Posterior vena cava (tissue), 2 donors: ENCODE measurements around the gene PMEPA1. TPM values are rescaled to one million over a fixed set of nuclear protein-coding genes. Genes with fewer than 3 reads are reported as not detected.
A peak's percentile ranks its signal among the peaks of the same experiment; 100 is the strongest.

Source experiments
- DNase-seq: peaks from one replicate; pipeline ENCODE4 v3.0.0-alpha.2; 2020; ENCODE audit warnings: low spot score
- intact Hi-C, 2 donors: fragments of 100-400 bp; cut with DNase I; formaldehyde crosslinking; loops; one replicate each; pipeline versions ENCODE4 v1.14.1 to v1.14.2; 2022 to 2023
- total RNA-seq, 2 donors: library from RNA; stranded (reverse); fragmentation: NEBNext Ultra II Directional; extraction: Animal tissue kit (Norgen Biotek cat#: 25700); gene quantifications; one replicate each; pipeline ENCODE4 v1.2.1, GENCODE V29; 2021
- donor health status: DM: yes; HTN: yes; CAD: no.
- donor health status: DM: yes; HTN: yes; CAD: no.

PMEPA1 gene
- total RNA-seq, 2 donors from 2014 or later = 45.6 to 55.6 TPM

GRCh38 chr20:57657535-57658446 lies 52.0 kb downstream of the PMEPA1 start:
- peak; percentile 79 for DNase-seq
- intact Hi-C loops = no loop called here

- peak; percentile 74 for DNase-seq
- intact Hi-C loops = no loop called here
Measured at GRCh38 chr20:57656821-57657534, 52.8 kb downstream of the PMEPA1 start.

- peak; percentile 58 for DNase-seq
- intact Hi-C loops = no loop called here
Measured at GRCh38 chr20:57656252-57656820, 53.5 kb downstream of the PMEPA1 start.

GRCh38 chr20:57655809-57656155 lies 54.0 kb downstream of the PMEPA1 start:
- intact Hi-C loops = no loop called here
- no peak for DNase-seq

GRCh38 chr20:57654998-57655808 lies 54.6 kb downstream of the PMEPA1 start:
- intact Hi-C loops = loop anchor here (1.0 to 5.0 kb wide), 4 partner anchors 432 to 527 kb away; no protein-coding TSS in a partner anchor
- no peak for DNase-seq

- intact Hi-C loops = loop anchor here (1.0 to 5.0 kb wide), 4 partner anchors 433 to 528 kb away; no protein-coding TSS in a partner anchor
- DNase-seq = peak; percentile 70
Measured at GRCh38 chr20:57654363-57654997, 55.3 kb downstream of the PMEPA1 start.

GRCh38 chr20:57653910-57654309 lies 55.9 kb downstream of the PMEPA1 start:
- DNase-seq = no peak
- intact Hi-C loops = loop anchor here (1.0 to 5.0 kb wide), 4 partner anchors 433 to 528 kb away; no protein-coding TSS in a partner anchor

GRCh38 chr20:57653546-57653900 lies 56.3 kb downstream of the PMEPA1 start:
- intact Hi-C loops = loop anchor here (5.0 kb wide), 3 partner anchors 434 to 529 kb away; no protein-coding TSS in a partner anchor
- peak; percentile 72 for DNase-seq

- intact Hi-C loops = loop anchor here (5.0 kb wide), 3 partner anchors 434 to 529 kb away; no protein-coding TSS in a partner anchor
- no peak for DNase-seq
Measured at GRCh38 chr20:57652606-57653545, 56.9 kb downstream of the PMEPA1 start.

- intact Hi-C loops = loop anchor here (5.0 kb wide), 3 partner anchors 435 to 530 kb away; no protein-coding TSS in a partner anchor
- DNase-seq = peak; percentile 68
Measured at GRCh38 chr20:57651881-57652605, 57.8 kb downstream of the PMEPA1 start.

GRCh38 chr20:57650756-57651483 lies 58.9 kb downstream of the PMEPA1 start:
- DNase-seq = peak; percentile 64
- intact Hi-C loops = loop anchor here (5.0 kb wide), 3 partner anchors 436 to 531 kb away; no protein-coding TSS in a partner anchor

- intact Hi-C loops = loop anchor here (5.0 kb wide), 3 partner anchors 437 to 532 kb away; no protein-coding TSS in a partner anchor
- peak; percentile 71 for DNase-seq
Measured at GRCh38 chr20:57650266-57650665, 59.5 kb downstream of the PMEPA1 start.

- peak; percentile 72 for DNase-seq
- intact Hi-C loops = loop anchor here (5.0 kb wide), 3 partner anchors 438 to 533 kb away; no protein-coding TSS in a partner anchor
Measured at GRCh38 chr20:57649617-57650015, 60.2 kb downstream of the PMEPA1 start.

GRCh38 chr20:57648878-57649616 lies 60.8 kb downstream of the PMEPA1 start:
- intact Hi-C loops = no loop called here

More at GRCh38 chr20:57648878-57649616, 60.8 kb downstream of the PMEPA1 start:
- no peak for DNase-seq
